Activated CD4-positive, alpha-beta T cell treated with anti-CD3 and anti-CD28 coated beads for 24 hours (primary cell): Measurements from ENCODE around the gene FOXI1.

Source experiments
- DNase-seq, 2 donors: peaks; one replicate each; pipeline ENCODE4 v3.0.0-alpha.2; 2020; ENCODE audit warnings: low read depth in 2 of 2

Gene FOXI1

GRCh38 chr5:170150713-170151096 lies 45.0 kb downstream of the FOXI1 start:
- DNase-seq, result no peak

GRCh38 chr5:170151097-170151831 lies 45.6 kb downstream of the FOXI1 start:
- DNase-seq, result no peak

- DNase-seq, result no peak
Measured at GRCh38 chr5:170152767-170153166, 47.1 kb downstream of the FOXI1 start.

GRCh38 chr5:170154297-170154696 lies 48.6 kb downstream of the FOXI1 start:
- no peak for DNase-seq

- DNase-seq, result no peak
Measured at GRCh38 chr5:170154744-170155143, 49.0 kb downstream of the FOXI1 start.

- DNase-seq, result no peak
Measured at GRCh38 chr5:170155771-170156170, 50.1 kb downstream of the FOXI1 start.

- no peak for DNase-seq
Measured at GRCh38 chr5:170159101-170159698, 53.5 kb downstream of the FOXI1 start.
